Measurements from ENCODE around the gene SPIB. TPM values are rescaled to one million over a fixed set of nuclear protein-coding genes. Genes with fewer than 3 reads are reported as not detected.
"Not testable (repeated sequence)": the region's sequence is repeated elsewhere in the genome, so short reads cannot be mapped to it uniquely, and the experiment has no call there.

Gene SPIB
- total RNA-seq, 1 donor from 2014 or later = 0.11 TPM

DNA sequence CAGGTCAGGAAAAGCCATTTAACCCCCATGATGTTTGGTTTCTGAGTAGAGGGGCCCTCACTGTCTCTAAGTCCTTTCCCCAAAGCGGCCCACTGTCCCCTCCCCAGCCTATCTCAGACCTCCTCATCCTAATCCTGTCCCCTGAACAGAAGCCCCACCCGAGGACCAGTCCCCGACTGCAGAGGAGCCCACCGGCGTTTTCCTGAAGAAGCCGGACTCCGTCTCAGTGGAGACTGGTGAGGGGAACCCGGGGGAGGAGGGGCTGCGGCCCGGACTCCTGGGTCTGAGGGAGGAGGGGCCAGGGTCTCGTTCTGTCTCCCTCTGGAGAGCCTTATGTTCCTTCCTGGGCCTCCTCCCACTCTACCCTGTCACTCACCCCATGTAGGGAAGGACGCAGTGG is 16.9 kb downstream of the SPIB start:
- no peaks in the 10 kb centered on the region for H3K9me3 Mint-ChIP-seq
- no peak overlapping the region for H3K27ac Mint-ChIP-seq
- DNase-seq (ENCODE audit: low spot score in 2 of 2, unreplicated experiment in 2 of 2) = no peak
- H3K36me3 Mint-ChIP-seq = no peaks in the 10 kb centered on the region
- no peak overlapping the region for H3K4me3 Mint-ChIP-seq
- peaks cover 59% of the 10 kb centered on the region for H3K27me3 Mint-ChIP-seq (ENCODE audit: low read depth)
- peaks cover 20% of the 10 kb centered on the region for H3K4me1 Mint-ChIP-seq
- TF ChIP-seq, protein P1, sequence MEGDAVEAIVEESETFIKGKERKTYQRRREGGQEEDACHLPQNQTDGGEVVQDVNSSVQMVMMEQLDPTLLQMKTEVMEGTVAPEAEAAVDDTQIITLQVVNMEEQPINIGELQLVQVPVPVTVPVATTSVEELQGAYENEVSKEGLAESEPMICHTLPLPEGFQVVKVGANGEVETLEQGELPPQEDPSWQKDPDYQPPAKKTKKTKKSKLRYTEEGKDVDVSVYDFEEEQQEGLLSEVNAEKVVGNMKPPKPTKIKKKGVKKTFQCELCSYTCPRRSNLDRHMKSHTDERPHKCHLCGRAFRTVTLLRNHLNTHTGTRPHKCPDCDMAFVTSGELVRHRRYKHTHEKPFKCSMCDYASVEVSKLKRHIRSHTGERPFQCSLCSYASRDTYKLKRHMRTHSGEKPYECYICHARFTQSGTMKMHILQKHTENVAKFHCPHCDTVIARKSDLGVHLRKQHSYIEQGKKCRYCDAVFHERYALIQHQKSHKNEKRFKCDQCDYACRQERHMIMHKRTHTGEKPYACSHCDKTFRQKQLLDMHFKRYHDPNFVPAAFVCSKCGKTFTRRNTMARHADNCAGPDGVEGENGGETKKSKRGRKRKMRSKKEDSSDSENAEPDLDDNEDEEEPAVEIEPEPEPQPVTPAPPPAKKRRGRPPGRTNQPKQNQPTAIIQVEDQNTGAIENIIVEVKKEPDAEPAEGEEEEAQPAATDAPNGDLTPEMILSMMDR (IDR thresholded peaks at IDR 0.05; ENCODE audit: unreplicated experiment) = no peak

DNA sequence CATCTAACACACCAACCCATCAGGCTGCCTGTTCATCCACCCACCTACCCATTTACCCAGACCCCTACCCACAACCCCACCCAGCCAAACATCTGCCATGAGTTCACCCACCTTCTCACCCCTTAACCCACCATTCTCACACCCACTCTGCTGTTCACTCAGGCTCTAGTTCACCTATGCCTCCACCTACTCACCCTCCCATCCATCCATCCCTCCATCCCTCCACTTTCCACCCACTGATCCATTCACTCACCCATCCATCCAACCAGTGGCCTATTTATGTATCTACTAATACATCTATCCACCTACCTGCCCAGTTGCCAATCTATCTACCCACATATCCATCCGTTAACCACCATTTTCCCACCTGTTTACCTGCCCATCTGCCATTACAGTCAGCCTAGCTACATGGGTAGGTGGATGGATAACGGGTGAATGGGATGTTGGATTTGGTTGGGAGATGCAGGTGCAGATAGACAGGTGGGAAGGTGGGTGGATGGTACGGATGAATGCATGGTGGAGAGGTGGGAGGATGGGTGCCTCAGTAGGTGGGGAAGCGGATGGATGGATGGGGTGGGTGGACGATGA is 19.2 kb downstream of the SPIB start:
- H3K27ac Mint-ChIP-seq = no peak overlapping the region
- H3K27me3 Mint-ChIP-seq (ENCODE audit: low read depth) = peaks cover 56% of the 10 kb centered on the region
- no peaks in the 10 kb centered on the region for H3K9me3 Mint-ChIP-seq
- H3K36me3 Mint-ChIP-seq = no peaks in the 10 kb centered on the region
- peaks cover 8% of the 10 kb centered on the region for H3K4me1 Mint-ChIP-seq
- H3K4me3 Mint-ChIP-seq = no peak overlapping the region
- TF ChIP-seq, protein P1 (IDR thresholded peaks at IDR 0.05; ENCODE audit: unreplicated experiment) = no peak
- DNase-seq (ENCODE audit: low spot score in 2 of 2, unreplicated experiment in 2 of 2) = no peak

DNA sequence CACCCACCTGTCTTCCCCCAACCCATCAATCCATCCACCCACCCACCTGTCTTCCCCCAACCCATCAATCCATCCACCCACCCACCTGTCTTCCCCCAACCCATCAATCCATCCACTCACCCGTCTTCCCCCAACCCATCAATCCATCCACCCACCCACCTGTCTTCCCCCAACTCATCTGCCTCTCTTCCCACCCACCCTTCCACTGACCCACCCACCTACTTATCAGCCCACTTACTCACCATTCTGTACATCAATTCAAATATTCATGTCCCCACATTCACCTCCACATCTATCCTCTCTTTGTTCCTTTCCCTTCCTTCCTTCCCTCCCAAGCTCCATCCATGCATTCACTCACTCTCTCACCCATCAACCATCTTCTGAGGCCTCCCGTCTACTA is 20.4 kb downstream of the SPIB start:
- not testable (repeated sequence) for H3K9me3 Mint-ChIP-seq; DNase-seq (ENCODE audit: low spot score in 2 of 2, unreplicated experiment in 2 of 2); H3K27ac Mint-ChIP-seq; H3K36me3 Mint-ChIP-seq; H3K4me1 Mint-ChIP-seq; H3K4me3 Mint-ChIP-seq
- peaks cover 54% of the 10 kb centered on the region for H3K27me3 Mint-ChIP-seq (ENCODE audit: low read depth)

DNA sequence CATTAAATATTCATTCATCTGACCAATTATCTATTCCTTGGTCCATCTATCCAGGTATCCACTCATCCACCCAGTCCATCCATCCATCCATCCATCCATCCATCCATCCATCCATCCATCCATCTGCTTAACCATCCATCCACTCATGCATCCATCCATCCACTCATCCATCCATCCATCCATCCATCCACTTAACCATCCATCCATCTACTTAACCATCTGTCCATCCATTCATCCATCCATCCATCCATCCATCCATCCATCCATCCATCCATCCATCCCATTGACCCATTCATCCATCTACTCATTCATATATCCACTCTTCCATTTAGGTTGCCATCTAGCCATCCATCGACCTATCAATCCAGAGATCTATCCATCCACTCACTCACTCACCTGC is 25.3 kb downstream of the SPIB start:
- Mint-ChIP-seq H3K4me3 (no peak overlapping the region), H3K27me3 (ENCODE audit: low read depth) (peaks cover 27% of the 10 kb centered on the region), H3K36me3 (no peaks in the 10 kb centered on the region), H3K27ac (no peak overlapping the region), H3K9me3 (peaks cover 4% of the 10 kb centered on the region), H3K4me1 (no peaks in the 10 kb centered on the region)
- DNase-seq (ENCODE audit: low spot score in 2 of 2, unreplicated experiment in 2 of 2) = no peak
- TF ChIP-seq, protein P1 (IDR thresholded peaks at IDR 0.05; ENCODE audit: unreplicated experiment) = no peak

DNA sequence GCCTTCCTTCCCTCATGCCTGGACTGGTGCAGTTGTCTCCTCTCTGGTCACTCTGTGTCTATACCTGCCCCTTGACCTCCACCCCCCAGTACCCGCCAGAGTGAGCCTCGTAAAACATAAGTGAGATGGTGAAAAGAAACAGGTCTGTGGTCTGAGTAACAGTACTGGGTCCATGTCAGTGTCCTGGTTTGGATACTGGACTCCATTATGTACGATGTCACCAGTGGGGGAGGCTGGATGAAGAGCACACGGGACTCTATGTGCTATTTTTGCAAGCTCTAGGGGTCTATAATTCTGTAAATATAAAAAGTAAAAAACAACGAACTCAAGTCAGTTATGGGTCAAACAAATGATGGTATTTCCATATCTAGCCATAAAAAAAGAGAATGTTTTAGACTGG is 28.3 kb downstream of the SPIB start:
- Mint-ChIP-seq H3K27me3 (ENCODE audit: low read depth) (peaks cover 13% of the 10 kb centered on the region), H3K27ac (no peak overlapping the region), H3K9me3 (peaks cover 4% of the 10 kb centered on the region), H3K4me3 (no peak overlapping the region), H3K4me1 (no peaks in the 10 kb centered on the region), H3K36me3 (no peaks in the 10 kb centered on the region)
- TF ChIP-seq, protein P1 (IDR thresholded peaks at IDR 0.05; ENCODE audit: unreplicated experiment) = no peak
- DNase-seq (ENCODE audit: low spot score in 2 of 2, unreplicated experiment in 2 of 2) = no peak

DNA sequence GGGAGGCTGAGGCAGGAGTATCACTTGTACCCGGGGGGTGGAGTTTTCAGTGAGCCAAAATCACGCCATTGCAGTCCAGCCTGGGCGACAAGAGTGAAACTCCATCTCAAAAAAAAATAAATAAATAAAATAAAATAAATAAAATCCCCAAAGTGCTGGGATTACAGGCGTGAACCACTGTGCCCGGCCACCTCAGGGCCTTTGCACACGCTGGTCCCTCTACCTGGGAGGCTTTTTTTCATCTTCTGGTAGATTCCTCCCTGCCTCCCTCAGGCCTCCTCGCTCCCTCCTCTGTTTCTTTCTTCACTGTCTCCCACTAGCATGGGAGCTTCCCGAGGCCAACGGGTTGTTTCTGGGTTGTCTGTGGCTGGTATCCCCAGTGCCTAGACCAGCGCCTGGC is 29.0 kb downstream of the SPIB start:
- Mint-ChIP-seq H3K27me3 (ENCODE audit: low read depth) (peaks cover 13% of the 10 kb centered on the region), H3K9me3 (peaks cover 4% of the 10 kb centered on the region), H3K4me3 (no peak overlapping the region), H3K36me3 (no peaks in the 10 kb centered on the region), H3K4me1 (no peaks in the 10 kb centered on the region), H3K27ac (no peak overlapping the region)
- TF ChIP-seq, protein P1 (IDR thresholded peaks at IDR 0.05; ENCODE audit: unreplicated experiment) = no peak
- no peak for DNase-seq (ENCODE audit: low spot score in 2 of 2, unreplicated experiment in 2 of 2)

All from mesothelial cell of epicardium (in vitro differentiated cells).